Gastroesophageal sphincter (tissue), 4 donors: Measurements from ENCODE around the gene DAPK1. TPM values are rescaled to one million over a fixed set of nuclear protein-coding genes. Genes with fewer than 3 reads are reported as not detected.

Source experiments
- ATAC-seq: fragments of 150-250 bp; one replicate; pipeline ENCODE4 v1.9.1; 2016; ENCODE audit warnings: mild to moderate bottlenecking, moderate library complexity
- H3K27ac ChIP-seq, 4 donors: fragments of 200-600 bp; sonication (generic) in 3 of 4; 1 replicate in 3 of 4; 2 replicates in 1 of 4; pipeline ENCODE4 v1.5.1; 2016 to 2019
- H3K27me3 ChIP-seq: fragments of 200-600 bp; sonication (generic); one replicate; pipeline ENCODE4 v1.5.1; 2019
- H3K36me3 ChIP-seq, 2 donors: fragments of 200-600 bp; sonication (generic); one replicate each; pipeline ENCODE4 v1.5.1; 2019; ENCODE audit warnings: control low read depth in 1 of 2
- H3K4me1 ChIP-seq, 3 donors: fragments of 200-600 bp; sonication (generic); 1 replicate in 2 of 3; 2 replicates in 1 of 3; pipeline ENCODE4 v1.5.1; 2016 to 2019; ENCODE audit warnings: control low read depth in 2 of 3
- H3K4me3 ChIP-seq, 2 donors: fragments of 200-600 bp; sonication (generic); one replicate each; pipeline ENCODE4 v1.5.1; 2019; ENCODE audit warnings: mild to moderate bottlenecking in 1 of 2, moderate library complexity in 1 of 2
- H3K9me3 ChIP-seq, 3 donors: fragments of 200-600 bp; sonication (generic); one replicate each; pipeline ENCODE4 v1.5.1; 2017 to 2019; ENCODE audit warnings: control low read depth in 2 of 3
- CTCF ChIP-seq, 4 experiments: fragments of 200-600 bp in 2 of 4; fragments of 450-650 bp in 2 of 4; sonication (generic) in 1 of 4; IDR thresholded peaks; one replicate each; pipeline ENCODE4 v1.5.1; 2017 to 2019; ENCODE audit warnings: antibody characterized with exemption in 4 of 4, mild to moderate bottlenecking in 2 of 4, moderate library complexity in 2 of 4
- EP300 ChIP-seq: sonication (generic); formaldehyde crosslinking; IDR thresholded peaks from one replicate; pipeline ENCODE4 v1.6.1; 2017; ENCODE audit warnings: antibody characterized with exemption, mild to moderate bottlenecking
- POLR2A ChIP-seq, 2 donors: fragments of 450-650 bp; IDR thresholded peaks; one replicate each; pipeline ENCODE4 v1.6.1; 2017; ENCODE audit warnings: antibody characterized with exemption in 2 of 2, mild to moderate bottlenecking in 2 of 2, moderate library complexity in 1 of 2
- POLR2AphosphoS5 ChIP-seq: sonication (generic); formaldehyde crosslinking; IDR thresholded peaks from one replicate; pipeline ENCODE4 v1.6.1; 2017; ENCODE audit warnings: antibody characterized with exemption
- WGBS, 2 donors: methylation state at CpG; one replicate each; pipeline ENCODE4 v1.1.5; 2018; ENCODE audit warnings: low coverage in 1 of 2; 5-methylcytosine and 5-hydroxymethylcytosine counted together
- total RNA-seq, 4 donors: library from RNA; depleted of rRNA; stranded (reverse); fragments of >200 nt; gene quantifications; one replicate each; pipeline ENCODE4 v1.1.0, GENCODE V29; 2016

The DAPK1 gene
- total RNA-seq, 4 donors from 2014 or later, result 52.3 to 119 (median 75.3) TPM

DNA sequence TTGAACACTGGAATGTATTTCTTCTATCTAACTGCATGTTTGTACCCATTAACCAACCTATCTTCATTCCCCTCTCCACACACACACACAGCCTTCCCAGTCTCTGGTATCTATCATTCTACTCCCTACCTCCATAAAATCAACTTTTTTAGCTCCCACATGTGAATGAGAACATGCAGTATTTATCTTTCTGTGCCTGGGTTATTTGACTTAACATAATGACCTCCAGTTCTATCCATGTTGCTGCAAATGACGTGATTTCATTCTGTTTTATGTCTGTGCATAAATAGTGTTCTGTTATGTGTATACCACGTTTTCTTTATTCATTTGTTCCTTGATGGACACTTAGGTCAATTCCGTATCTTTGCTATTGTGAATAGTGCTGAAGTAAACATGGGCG, 189.5 kb downstream of the DAPK1 start:
- Histone ChIP-seq H3K36me3 (peaks cover 0 to 33% of the 10 kb centered on the region in 2 donors), H3K27me3 (no peaks in the 10 kb centered on the region), H3K4me1 (peaks cover 4 to 29% (median 5%) of the 10 kb centered on the region in 3 donors), H3K4me3 (no peak overlapping the region), H3K27ac (no peak overlapping the region), H3K9me3 (no peaks in the 10 kb centered on the region)
- 62 to 70% methylated on average over 4 of the region's 4 CpGs for WGBS, 2 donors
- ATAC-seq, result no peak
- no peak for TF ChIP-seq EP300
- TF ChIP-seq CTCF (IDR thresholded peaks at IDR 0.05), result no peak
- TF ChIP-seq POLR2AphosphoS5, result no peak
- no peak for TF ChIP-seq POLR2A (IDR thresholded peaks at IDR 0.05)

- TF ChIP-seq CTCF (IDR thresholded peaks at IDR 0.05), result no peak
- TF ChIP-seq POLR2A (IDR thresholded peaks at IDR 0.05), result no peak
- Histone ChIP-seq H3K4me3 (no peak overlapping the region), H3K36me3 (peaks cover 0 to 53% of the 10 kb centered on the region in 2 donors), H3K9me3 (no peaks in the 10 kb centered on the region), H3K27me3 (no peaks in the 10 kb centered on the region), H3K27ac (no peak overlapping the region), H3K4me1 (peaks cover 0 to 2% (median 0%) of the 10 kb centered on the region in 3 donors)
- ATAC-seq, result no peak
- 100% methylated on average over 1 of the region's 3 CpGs; no CpG with 5 or more reads in 1 of the 2 donors for WGBS, 2 donors
Observed at GRCh38 chr9:87694236-87694755, 196.6 kb downstream of the DAPK1 start.

DNA sequence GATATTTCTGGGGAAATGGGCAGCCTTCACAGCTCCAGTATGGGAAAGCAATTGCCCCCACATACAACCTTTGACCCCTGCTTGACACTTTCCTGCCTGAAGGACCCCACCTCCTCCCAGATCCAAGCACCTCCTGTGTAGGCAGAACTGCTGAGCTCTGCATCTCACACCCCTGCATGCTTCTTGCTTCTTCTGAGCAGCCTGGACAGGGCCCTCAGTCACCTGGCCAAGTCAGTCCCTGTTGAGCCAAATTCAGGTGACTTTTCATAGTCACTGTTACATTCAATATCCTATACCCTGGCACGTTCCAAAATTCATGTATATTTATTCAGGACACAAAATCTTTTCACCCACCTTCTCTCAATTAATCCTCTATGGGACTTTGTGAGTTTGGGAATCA, 197.9 kb downstream of the DAPK1 start:
- TF ChIP-seq POLR2A (IDR thresholded peaks at IDR 0.05), result no peak
- no peak for TF ChIP-seq POLR2AphosphoS5
- Histone ChIP-seq H3K9me3 (no peaks in the 10 kb centered on the region), H3K27me3 (no peaks in the 10 kb centered on the region), H3K36me3 (peaks cover 0 to 65% of the 10 kb centered on the region in 2 donors), H3K4me3 (no peak overlapping the region), H3K27ac (no peak overlapping the region), H3K4me1 (peaks cover 0 to 2% (median 0%) of the 10 kb centered on the region in 3 donors)
- ATAC-seq, result no peak
- 90% methylated on average over 1 of the region's 1 CpG; no CpG with 5 or more reads in 1 of the 2 donors for WGBS, 2 donors

DNA sequence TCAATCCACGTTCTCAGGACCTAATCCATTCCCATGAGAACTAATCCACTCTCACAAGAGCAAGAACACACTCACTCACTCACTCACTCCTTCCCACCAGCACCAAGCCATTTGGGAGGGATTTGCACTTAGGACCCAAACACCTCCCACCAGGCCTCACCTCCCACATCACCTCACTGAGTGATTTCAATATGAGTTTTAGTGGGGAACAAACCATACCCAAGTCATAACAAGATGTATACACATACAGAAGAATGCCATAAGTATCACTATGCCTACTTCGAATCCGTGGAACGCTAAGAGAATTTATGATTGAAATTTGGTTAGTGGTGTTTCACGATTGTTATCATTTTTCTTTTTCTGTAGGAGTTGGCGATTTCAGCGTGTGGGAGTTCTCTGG, 199.0 kb downstream of the DAPK1 start:
- Histone ChIP-seq H3K4me3 (no peak overlapping the region), H3K27ac (no peak overlapping the region), H3K4me1 (no peaks in the 10 kb centered on the region), H3K36me3 (peaks cover 0 to 74% of the 10 kb centered on the region in 2 donors), H3K27me3 (no peaks in the 10 kb centered on the region), H3K9me3 (no peaks in the 10 kb centered on the region)
- TF ChIP-seq POLR2A (IDR thresholded peaks at IDR 0.05) (no peak), POLR2AphosphoS5 (no peak), EP300 (no peak), CTCF (IDR thresholded peaks at IDR 0.05) (no peak)
- no peak for ATAC-seq
- WGBS, 2 donors, result 89 to 90% methylated on average over 6 to 7 of the region's 7 CpGs

GRCh38 chr9:87698069-87698809, 200.6 kb downstream of the DAPK1 start:
- Histone ChIP-seq H3K27ac (no peak overlapping the region), H3K4me1 (no peaks in the 10 kb centered on the region), H3K9me3 (no peaks in the 10 kb centered on the region), H3K27me3 (no peaks in the 10 kb centered on the region), H3K36me3 (peaks cover 0 to 88% of the 10 kb centered on the region in 2 donors), H3K4me3 (no peak overlapping the region)
- WGBS, 2 donors, result 79 to 90% methylated on average over 2 to 7 of the region's 14 CpGs
- TF ChIP-seq POLR2AphosphoS5 (no peak), CTCF (IDR thresholded peaks at IDR 0.05) (no peak), EP300 (no peak), POLR2A (IDR thresholded peaks at IDR 0.05) (no peak)
- ATAC-seq, result no peak
